M059J (cell line): ENCODE measurements around the gene EPB42. TPM values are rescaled to one million over a fixed set of nuclear protein-coding genes. Genes with fewer than 3 reads are reported as not detected.
"Not testable (repeated sequence)": the region's sequence is repeated elsewhere in the genome, so short reads cannot be mapped to it uniquely, and the experiment has no call there.

Source experiments
- DNase-seq: peaks from one replicate; pipeline ENCODE4 v3.0.0-alpha.2; 2012; ENCODE audit warnings: low read depth
- total RNA-seq: library from RNA; depleted of rRNA; stranded (reverse); fragments of >200 nt; shearing (Covaris generic); gene quantifications from 2 replicates; pipeline ENCODE4 v1.2.3, GENCODE V29; 2014

Gene EPB42
- total RNA-seq, 1 experiment from 2014 or later, result not detected

DNA sequence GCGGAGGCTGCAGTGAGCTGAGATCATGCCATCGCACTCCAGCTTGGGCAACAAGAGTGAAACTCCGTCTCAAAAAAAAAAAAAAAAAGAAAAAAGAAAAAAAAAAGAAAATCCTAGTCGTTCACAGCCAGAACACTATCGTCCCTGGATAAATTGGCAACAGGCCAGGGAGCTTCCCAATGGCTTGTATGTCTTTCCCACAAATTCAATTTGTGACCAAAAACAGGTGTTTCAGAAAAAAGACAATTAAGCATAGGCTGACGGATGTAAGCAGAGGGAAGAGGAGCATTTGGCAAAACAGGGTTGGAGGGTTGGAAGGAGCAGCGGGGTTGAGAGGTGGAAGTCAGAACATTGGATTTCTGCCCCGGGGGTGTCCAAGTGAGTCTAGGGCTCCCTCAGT, 8.5 kb downstream of the EPB42 start:
- no peak for DNase-seq

DNA sequence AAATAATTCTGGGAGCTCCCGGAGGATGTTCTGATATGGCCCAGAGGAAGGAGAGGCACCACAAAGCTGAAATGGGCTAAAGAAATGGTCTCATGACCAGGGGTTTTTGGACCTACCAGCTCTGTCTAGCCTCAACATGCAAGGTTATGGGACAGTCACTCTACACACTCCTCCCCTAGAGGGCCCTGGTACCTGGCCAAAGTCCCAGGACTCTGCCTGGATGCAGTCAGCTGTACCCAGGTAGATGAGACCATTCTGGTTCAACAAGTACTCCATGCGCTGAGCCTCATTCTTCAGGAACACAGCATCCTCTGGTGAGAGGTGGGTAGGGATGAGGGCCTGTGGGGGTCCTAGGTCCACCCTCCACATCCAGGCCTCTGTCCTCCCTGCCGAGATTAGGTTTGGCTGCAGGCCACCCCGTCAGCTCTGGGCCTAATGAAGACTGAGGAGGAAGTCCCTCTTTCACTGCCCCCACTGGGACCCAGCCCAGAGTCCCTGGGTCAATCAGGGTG, 9.5 kb downstream of the EPB42 start:
- DNase-seq, result no peak

DNA sequence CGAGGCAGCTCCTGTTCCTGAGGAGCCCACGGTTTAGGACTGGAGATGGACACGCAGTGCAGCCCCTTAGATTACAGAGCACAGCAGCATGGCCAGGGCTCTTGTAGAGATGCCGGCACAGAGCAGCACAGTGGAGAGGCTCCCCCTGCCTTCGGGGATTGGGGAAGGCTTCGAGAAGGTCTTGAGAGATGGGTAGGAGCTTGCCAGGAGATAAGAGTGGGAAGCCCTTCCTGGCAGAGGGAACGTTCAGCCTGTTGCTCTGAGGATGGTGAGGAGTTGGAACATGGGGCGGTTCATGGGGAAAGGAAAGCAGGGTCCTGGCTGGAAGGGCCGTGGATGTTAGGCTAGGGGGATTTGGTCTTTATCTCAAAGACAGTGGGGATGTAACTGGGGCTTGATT, 10.0 kb downstream of the EPB42 start:
- DNase-seq, result no peak

DNA sequence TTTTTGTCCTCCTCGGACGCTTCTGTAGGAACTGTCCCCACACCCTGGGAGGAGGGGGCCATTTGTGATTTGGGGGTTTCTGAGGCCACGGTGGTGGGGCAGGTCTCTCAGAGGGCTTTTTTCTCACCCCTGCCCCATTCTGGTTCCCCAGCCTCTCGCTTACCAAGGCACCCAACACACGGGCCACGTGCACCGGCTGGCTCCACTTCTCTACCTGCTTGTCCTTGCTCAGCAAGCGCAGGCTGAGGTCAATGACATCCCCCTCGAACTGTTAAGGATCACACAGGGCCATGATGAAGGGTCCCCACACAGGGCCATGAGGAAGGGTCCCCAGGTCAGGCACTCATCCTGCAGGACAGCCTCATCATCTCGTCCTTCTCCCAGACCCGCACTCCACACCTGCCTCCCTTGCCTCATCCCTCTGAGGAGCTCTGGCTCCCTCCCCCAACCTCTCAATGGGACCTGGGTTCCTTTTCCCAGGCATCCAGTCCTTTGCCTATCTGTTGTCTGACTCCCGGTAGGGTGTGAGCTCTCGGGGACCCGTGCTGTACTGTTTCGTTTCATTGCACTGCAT, 10.6 kb downstream of the EPB42 start:
- no peak for DNase-seq

DNA sequence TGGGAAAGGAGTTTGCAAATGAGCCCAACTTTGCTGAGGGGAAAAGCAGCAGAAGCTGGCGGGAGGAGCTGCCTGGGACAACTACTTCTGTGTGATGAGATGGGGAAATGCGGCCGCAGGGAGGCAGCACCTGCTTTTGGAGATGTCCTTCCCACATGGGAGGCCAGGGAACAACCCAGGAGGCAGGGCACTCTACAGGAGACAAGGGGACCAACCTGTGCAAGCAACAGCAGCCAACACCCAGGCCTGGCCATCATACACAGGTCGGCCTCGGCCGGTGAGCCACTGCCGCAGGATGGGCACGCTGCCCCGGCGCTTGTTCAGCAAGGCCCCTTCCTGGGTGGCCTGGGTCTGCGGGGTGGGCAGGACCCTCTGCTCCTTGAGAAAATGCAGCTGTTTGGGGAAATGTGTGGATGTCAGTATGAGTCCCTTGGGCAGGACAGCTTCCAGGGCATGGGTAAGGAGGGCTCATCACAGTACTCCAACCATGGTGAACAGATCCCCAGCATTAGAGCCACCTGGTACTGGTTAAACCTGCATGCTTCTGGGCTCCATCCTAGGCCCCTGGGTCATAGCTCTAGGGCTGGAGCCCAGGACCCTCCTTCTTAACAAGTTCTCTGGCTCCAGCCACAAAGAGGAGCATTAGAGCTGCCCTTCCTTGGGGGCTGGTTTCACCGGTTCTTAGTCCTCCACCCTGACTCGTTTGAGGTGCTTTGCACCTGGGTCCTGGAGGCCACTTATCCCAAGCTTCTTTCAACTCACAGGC, 11.6 kb downstream of the EPB42 start:
- DNase-seq, result peak; percentile 29

DNA sequence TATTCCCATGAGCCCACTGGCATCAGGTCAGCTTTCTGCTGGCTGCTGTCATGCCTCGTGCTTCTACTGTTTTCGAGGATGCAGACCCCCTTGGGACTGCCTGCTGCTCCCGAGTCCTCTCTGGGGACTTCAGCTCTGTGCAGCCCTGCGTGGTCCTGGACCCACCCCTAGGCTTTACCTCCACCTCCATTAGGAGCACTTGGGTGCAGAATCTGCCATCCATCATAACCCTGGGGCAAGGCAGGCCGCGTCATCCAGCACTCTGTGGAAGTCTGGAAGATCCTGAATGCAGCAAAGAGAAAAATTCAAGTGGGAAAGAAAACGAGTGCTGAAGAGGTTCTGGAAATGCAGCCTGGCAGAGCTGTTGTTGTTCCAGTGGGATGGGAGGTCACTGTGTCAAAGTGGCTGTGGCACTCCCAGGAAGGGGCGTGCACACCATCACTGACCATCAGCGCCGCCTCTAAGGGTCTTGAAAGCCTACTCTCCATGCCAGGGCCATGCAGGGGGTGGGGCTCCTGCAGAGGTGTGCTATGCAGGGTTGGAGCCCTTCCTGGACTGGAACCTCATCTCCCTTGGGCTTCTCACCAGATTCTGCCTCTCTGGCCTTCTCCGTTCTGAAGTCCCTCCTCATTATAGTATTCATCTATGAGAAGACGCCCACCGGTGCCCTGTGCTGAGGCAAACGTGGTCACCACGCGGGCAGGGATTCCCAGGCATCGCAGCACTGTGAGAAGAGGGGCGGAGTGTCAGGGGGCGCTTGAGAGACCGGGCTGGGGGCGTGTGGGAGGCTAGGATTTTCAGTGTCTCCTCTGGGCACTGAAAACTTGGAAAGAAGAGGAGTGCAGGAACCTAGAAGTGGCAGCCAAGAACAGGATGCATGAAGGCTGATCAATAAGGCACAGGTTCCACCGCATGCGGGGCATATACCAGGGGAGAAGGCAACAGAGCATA, 12.5 kb downstream of the EPB42 start:
- no peak for DNase-seq

DNA sequence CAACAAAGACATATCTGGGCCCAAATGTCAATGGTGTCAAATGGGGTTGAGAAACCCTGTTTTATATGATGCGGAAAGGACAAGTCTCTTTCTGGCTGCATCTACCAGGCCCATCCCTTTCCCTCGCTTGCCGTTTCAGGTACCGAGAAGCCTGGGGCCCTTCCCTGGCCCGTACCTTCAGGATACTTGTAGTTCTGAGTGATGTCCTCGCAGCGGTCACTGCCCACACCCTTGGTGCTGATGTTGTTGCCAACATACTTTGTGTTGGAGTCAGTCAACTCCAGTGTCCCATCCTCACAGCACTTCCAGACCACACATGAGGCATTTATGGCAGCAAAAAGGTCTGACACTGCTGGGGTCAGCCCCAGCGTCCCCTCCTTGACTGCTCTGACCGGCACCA, 13.8 kb downstream of the EPB42 start:
- no peak for DNase-seq

DNA sequence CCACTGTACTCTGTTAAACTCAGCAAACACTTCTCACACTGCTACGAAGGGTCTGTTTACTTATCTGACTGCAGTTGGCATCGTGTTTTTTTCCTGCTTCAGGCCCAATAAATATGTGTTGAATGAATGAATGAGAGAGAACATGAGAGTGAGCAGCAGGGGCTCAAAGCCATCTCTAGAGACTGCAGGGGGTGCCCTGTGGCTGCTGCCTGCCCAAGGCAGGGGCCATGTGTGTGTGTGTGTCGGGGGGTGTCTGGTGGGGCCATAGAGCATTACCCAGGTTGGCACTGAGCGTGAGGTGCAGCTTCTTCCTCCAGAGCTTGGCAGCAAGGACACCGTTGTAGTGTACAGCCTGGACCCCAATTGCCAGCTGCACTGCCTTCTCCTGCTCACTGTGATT, 14.8 kb downstream of the EPB42 start:
- no peak for DNase-seq

DNA sequence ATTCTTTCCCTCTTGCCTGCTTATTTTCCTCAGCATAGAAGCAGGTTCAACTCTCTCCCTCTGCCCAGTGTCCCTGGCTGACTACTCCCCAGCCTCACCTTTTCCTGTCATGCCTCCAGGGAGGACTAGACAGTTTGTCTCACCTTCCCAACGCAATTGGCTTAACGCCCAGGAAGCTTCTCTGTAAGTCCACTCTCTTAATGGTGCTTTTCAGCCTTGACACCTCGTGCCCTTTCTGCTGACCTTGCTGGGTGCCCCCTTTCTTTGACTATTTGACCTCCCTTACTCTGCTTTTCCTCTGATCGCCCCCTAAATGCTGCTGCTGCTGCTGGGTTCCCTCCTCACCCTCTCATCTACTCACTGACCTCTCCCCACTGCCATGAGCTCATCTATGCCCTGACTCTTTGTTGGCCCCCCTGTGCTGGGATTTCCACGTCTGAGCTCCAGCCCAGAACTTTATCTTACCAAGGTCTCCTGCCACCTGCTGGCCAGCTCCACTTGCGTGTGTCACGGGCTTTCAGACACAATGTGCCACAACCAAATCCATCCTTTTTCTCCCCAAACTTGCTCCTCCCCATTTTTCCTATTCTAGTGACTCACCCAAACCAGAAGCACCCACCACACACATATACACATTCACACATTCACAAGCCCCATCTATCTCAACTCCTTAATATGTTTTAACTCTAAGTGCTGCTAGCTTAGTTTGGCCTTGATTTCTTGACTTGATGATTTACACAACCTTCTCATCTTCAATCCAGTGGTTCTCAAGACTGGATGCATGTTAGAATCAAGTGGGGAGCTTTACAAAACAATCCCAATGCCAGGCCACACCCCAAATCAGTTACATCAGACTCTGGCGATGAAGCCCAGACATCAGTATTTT, 16.6 kb downstream of the EPB42 start:
- DNase-seq, result peak; percentile 61

DNA sequence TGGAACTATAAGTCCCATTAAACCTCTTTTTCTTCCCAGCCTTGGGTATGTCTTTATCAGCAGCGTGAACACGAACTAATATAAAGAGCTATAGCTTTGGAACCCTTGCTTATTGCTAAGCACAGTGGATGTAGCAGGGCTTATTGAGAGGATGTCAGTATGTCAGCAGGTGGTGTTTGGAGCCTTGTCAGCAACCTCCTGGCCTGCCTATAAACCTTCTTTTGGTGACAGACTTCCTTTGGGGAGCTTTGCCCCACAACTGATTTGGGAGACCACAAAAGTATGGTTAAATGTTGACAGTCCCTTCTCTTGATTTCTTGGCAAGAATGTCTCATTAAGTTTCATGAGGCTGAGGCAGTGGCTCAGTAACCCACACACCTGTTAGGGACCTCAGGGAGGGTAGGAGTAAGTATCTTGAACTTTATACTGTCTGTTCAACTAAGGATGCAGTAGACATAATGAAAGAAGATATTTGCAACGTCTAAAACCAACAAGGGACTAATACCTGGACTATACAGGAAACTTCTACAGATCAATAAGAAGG, 20.8 kb downstream of the EPB42 start:
- DNase-seq, result no peak

DNA sequence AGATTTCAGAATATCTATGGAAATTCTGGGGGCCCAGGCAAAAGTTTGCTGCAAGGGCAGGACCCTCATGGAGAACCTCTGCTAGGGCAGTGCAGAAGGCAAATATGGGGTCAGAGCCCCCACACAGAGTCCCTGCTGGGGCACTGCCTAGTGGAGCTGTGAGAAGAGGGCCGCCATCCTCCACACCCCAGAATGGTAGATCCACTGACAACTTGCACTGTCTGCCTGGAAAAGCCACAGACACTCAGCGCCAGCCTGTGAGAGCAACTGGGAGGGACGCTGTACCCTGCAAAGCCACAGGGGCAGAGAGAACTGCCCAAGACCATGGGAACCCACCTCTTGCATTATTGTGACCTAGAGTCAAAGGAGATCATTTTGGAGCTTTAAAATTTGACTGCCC, 21.8 kb downstream of the EPB42 start:
- no peak for DNase-seq

DNA sequence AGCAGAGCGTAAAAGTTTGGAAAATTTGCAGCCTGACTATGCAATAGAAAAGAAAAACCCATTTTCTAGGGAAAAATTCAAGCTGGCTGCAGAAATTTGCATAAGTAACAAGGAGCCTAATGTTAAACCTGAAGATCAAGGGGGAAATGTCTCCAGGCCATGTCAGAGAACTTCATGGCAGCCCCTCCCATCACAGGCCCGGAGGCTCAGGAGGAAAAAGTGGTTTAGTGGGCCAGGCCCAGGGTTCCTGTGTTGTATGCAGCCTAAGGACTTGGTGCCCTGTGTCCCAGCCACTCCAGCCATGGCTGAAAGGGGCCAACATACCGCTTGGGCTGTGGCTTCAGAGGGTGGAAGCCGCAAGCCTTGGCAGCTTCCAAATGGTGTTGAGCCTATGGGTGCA, 22.3 kb downstream of the EPB42 start:
- DNase-seq, result not testable (repeated sequence)

DNA sequence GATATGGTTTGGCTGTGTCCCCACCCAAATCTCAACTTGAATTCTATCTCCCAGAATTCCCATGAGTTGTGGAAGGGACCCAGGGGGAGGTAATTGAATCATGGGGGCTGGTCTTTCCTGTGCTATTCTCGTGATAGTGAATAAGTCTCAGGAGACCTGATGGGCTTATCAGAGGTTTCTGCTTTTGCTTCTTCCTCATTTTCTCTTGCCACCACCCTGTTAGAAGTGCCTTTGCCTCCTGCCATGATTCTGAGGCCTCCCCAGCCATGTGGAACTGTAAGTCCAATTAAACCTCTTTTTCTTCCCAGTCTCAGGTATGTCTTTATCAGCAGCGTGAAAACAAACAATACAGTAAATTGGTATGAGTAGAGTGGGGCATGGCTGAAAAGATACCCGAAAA, 23.0 kb downstream of the EPB42 start:
- DNase-seq, result not testable (repeated sequence)

DNA sequence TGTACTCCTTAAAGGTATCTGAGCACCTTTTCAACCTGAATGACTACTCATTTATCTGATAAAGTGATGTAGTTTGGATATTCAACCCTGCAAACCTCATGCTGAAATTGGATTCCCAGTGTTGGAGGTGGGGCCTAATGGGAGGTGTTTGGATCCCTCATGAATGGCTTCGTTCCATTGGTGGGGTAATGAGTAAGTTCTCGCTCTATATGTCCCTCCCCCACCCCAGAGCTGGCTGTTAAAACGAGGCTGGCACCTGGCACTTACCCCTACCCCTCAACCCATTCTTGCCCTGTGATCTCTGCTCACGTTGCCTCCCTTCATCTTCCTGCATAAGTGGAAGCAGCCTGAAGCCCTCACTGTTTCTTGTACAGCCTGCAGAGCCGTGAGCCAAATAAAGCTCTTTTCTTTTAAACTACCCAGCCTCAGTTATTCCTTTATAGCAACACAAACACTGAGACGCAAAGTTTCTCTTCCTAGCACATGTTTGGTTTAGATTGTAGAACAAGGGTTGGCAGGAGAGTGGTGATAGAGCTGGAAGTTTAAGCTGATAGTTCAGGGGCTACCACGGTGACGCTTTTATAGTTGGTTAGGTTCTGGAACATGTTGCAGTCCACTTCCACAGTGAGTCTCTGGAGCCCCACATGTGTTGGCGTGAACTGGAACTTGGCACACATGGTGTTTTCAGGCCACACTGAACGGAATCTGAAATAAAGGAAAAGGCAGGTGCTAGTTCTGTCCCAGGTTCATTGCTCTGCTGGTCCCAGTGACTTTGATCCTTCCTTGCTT, 23.9 kb downstream of the EPB42 start:
- no peak for DNase-seq

DNA sequence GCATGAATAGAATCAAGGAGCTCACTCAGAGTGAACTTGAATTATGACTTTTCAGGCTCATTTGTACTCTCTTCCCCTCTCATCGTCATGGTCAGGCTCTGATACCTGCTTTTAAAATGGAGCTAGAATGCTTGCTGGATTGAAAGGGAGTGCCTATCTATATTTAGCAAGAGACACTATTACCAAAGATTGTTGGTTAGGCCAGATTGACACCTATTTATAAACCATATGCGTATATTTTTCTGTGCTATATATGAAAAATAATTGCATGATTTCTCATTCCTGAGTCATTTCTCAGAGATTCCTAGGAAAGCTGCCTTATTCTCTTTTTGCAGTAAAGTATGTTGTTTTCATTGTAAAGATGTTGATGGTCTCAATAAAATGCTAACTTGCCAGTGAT, 26.0 kb downstream of the EPB42 start:
- no peak for DNase-seq

DNA sequence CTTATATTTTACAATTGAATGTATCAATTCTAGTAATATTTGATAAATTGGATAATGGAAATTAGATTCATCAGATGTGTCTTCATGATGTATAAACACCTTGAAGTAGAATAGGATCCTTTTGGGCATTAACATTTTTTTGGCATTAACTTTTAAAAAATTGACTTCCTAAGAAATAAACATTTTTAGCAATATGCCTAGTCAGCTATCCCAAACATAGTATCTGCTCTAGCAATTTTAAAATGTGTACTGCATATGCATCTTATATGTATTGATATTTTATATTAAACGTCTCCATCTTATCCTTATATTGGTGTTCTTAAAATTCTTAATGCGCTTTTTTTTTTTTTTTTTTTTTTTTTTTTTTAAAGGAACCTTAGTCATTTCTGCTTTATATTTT, 27.1 kb downstream of the EPB42 start:
- no peak for DNase-seq

DNA sequence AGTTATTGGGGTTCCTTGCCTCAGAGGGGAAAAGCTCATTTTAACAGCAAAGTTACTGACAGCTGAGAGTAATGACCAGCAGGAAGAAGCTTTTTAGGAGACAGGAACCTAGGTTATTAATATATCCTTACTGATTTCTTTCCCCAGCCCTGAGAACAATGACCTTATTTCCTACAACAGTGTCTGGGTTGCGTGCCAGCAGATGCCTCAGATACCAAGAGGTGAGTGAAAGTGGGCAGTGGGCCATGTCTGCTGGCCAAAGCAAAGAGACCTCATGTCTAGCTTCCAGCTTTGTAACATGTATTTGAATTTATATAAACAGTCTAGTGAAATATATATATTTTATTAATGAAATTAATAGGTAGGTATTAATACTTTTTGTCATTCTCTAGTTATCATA, 30.6 kb downstream of the EPB42 start:
- no peak for DNase-seq

DNA sequence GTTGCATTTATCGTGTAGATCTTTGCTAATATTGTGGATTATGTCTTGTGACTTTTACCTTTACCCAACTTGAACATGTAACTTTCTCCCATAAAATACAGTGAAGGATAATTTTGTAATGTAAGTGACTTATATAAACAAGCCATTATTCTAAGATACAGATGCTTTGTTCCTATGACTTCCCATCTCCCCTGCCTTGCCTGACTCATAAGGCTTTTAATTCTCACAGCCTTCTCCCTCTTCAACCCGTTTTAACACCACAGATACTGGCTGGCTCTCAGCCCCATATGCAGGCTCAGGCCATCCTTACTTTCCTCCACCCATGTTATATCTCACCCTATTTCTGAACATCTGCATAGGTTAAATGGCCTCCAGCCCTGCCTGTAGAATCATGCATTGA, 31.5 kb downstream of the EPB42 start:
- no peak for DNase-seq

DNA sequence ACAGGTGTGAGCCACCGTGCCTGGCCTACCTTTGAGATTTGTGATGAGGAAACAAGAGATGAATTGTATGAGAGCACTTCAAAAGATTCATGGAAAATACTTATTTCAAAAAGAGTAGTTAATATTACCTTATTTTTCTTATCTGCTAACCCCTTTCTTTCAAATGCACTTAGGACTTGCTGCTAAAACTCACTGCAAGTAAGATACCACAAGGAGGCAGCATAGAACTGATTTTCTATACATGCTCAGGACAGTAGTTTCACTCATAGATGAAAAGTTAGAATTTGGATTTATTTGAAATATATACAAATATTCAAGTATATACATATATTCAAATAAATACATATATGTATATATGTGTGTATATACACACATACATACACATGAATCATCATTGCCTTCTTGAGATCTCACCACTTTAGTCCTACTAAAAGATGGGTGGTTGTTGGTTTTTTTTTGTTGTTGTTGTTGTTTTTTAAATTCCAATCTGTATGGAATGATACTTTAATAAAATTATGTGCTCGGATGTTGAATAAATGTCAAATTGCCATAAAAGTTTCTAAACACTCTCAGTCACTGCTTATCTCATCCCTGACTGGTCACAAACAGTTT, 33.2 kb downstream of the EPB42 start:
- DNase-seq, result peak; percentile 57

DNA sequence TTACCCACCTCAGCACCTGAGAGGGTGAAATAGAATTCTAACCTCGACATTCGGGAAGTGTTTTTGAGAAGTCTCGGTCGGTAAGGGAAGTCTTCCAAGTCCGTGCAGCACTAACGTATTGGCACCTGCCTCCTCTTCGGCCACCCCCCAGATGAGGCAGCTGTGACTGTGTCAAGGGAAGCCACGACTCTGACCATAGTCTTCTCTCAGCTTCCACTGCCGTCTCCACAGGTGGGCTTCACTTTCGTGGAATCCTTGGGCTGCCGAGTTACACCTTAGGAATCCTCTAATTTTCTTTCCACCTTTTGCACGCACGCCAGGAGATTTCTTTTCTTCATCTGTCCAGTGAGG, 34.8 kb downstream of the EPB42 start:
- DNase-seq, result peak; percentile 18
